PC-3 (cell line): ENCODE data around the gene PTPRE.

Experiments used
- CTCF ChIP-seq: fragments of 300-600 bp; sonication (generic); conservative IDR thresholded peaks from 2 replicates; pipeline ENCODE4 v1.5.1; 2017; ENCODE audit warnings: antibody characterized with exemption, low read depth, mild to moderate bottlenecking, low read length
- EZH2 ChIP-seq: fragments of 300-600 bp; sonication (generic); IDR thresholded peaks from one replicate; pipeline ENCODE4 v1.6.1; 2017; ENCODE audit warnings: antibody characterized with exemption, mild to moderate bottlenecking, low read length; ENCODE audit not compliant: unreplicated experiment

- TF ChIP-seq CTCF (no peak), EZH2 (no peak)
Observed at GRCh38 chr10:128044186-128044585, 137.3 kb downstream of the PTPRE start.
